Left renal cortex interstitium (tissue), 4 donors: ENCODE results near the gene GIMAP4. TPM values are rescaled to one million over a fixed set of nuclear protein-coding genes. Genes with fewer than 3 reads are reported as not detected.

Experiments used
- polyA plus RNA-seq, 4 donors: library from polyadenylated mRNA; unstranded; fragments of 120-200 nt; gene quantifications; one replicate each; pipeline ENCODE4 v1.2.1, GENCODE V29; 2013; ENCODE audit not compliant: insufficient read length in 4 of 4

Gene GIMAP4
- polyA plus RNA-seq, 4 donors = 20.0 to 28.3 (median 22.8) TPM

Other genes with a start within 250 kb of the GIMAP4 start
- gene LRRC61, start 244.0 kb upstream of the GIMAP4 start, polyA plus RNA-seq = 10 to 100 TPM; 20.8 to 35.5 (median 29.0) TPM
- gene ACTR3C, start 243.8 kb upstream of the GIMAP4 start, polyA plus RNA-seq = 1 to 10 TPM; 7.4 to 9.4 (median 7.5) TPM
- 10 to 100 TPM; 46.3 to 91.8 (median 55.6) TPM for gene RARRES2, start 225.8 kb upstream of the GIMAP4 start, polyA plus RNA-seq
- 100 to 1,000 TPM in 3 of 4 donors, 10 to 100 TPM in 1; 81.6 to 123 (median 104) TPM for gene REPIN1, start 198.6 kb upstream of the GIMAP4 start, polyA plus RNA-seq
- gene ZNF775, start 188.1 kb upstream of the GIMAP4 start, polyA plus RNA-seq = 10 to 100 TPM in 1 of 4 donors, 1 to 10 TPM in 3; 4.6 to 11.7 (median 8.7) TPM
- gene GIMAP8, start 116.8 kb upstream of the GIMAP4 start, polyA plus RNA-seq = 1 to 10 TPM; 8.2 to 8.6 (median 8.4) TPM
- 10 to 100 TPM; 11.4 to 19.6 (median 15.2) TPM for gene GIMAP7, start 52.5 kb upstream of the GIMAP4 start, polyA plus RNA-seq
- gene GIMAP6, start 65.0 kb downstream of the GIMAP4 start, polyA plus RNA-seq = 10 to 100 TPM; 13.1 to 17.6 (median 15.6) TPM
- 10 to 100 TPM in 1 of 4 donors, 1 to 10 TPM in 3; 7.4 to 10.1 (median 8.1) TPM for gene GIMAP2, start 118.3 kb downstream of the GIMAP4 start, polyA plus RNA-seq
- 1 to 10 TPM; 2.0 to 3.0 (median 2.9) TPM for gene GIMAP1, start 149.2 kb downstream of the GIMAP4 start, polyA plus RNA-seq
- 1 to 10 TPM; 3.2 to 6.6 (median 5.0) TPM for gene GIMAP5, start 170.0 kb downstream of the GIMAP4 start, polyA plus RNA-seq
- gene TMEM176B, start 233.0 kb downstream of the GIMAP4 start, polyA plus RNA-seq = 100 to 1,000 TPM in 1 of 4 donors, 10 to 100 TPM in 3; 68.3 to 103 (median 85.6) TPM
- 100 to 1,000 TPM in 2 of 4 donors, 10 to 100 TPM in 2; 74.3 to 122 (median 96.8) TPM for gene TMEM176A, start 233.4 kb downstream of the GIMAP4 start, polyA plus RNA-seq